Gastrocnemius medialis (tissue), 4 donors: ENCODE results near the gene IGF1R.

Source experiments
- CTCF ChIP-seq, 5 experiments: fragments of 450-650 bp in 3 of 5; fragments of 200-600 bp in 2 of 5; sonication (generic) in 2 of 5; IDR thresholded peaks in 4 of 5; conservative IDR thresholded peaks in 1 of 5; 1 replicate in 4 of 5; 2 replicates in 1 of 5; pipeline ENCODE4 v1.5.1; 2016 to 2019; ENCODE audit warnings: antibody characterized with exemption in 5 of 5, mild to moderate bottlenecking in 3 of 5, moderate library complexity in 3 of 5
- POLR2A ChIP-seq, 2 donors: fragments of 450-650 bp; IDR thresholded peaks; one replicate each; pipeline ENCODE4 v1.6.1; 2017; ENCODE audit warnings: antibody characterized with exemption in 2 of 2, mild to moderate bottlenecking in 2 of 2, moderate library complexity in 2 of 2

- TF ChIP-seq CTCF (IDR thresholded peaks at IDR 0.05 in 4 of 5, conservative IDR thresholded peaks at IDR 0.05 in 1 of 5) (no peak), POLR2A (IDR thresholded peaks at IDR 0.05) (no peak)
These were observed 109.9 kb downstream of the IGF1R start for GRCh38 chr15:98758224-98758623.
